A375 (cell line): ENCODE measurements around the gene ADAP2. TPM values are rescaled to one million over a fixed set of nuclear protein-coding genes. Genes with fewer than 3 reads are reported as not detected.

ENCODE experiments used
- small RNA-seq: library from RNA; depleted of rRNA; stranded (forward); fragments of <200 nt; gene quantifications from one replicate; pipeline ENCODE3, GENCODE V24; 2014
- total RNA-seq: library from RNA; depleted of rRNA; stranded (reverse); fragments of >200 nt; shearing (Covaris generic); gene quantifications from 2 replicates; pipeline ENCODE4 v1.2.3, GENCODE V29; 2014; rRNA removed

ADAP2 gene, protein sequence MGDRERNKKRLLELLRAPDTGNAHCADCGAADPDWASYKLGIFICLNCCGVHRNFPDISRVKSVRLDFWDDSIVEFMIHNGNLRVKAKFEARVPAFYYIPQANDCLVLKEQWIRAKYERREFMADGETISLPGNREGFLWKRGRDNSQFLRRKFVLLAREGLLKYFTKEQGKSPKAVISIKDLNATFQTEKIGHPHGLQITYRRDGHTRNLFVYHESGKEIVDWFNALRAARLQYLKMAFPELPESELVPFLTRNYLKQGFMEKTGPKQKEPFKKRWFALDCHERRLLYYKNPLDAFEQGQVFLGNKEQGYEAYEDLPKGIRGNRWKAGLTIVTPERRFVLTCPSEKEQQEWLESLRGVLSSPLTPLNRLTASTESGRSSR
- total RNA-seq: 0.80 TPM in 1 of 2 replicates, not detected in the other

DNA sequence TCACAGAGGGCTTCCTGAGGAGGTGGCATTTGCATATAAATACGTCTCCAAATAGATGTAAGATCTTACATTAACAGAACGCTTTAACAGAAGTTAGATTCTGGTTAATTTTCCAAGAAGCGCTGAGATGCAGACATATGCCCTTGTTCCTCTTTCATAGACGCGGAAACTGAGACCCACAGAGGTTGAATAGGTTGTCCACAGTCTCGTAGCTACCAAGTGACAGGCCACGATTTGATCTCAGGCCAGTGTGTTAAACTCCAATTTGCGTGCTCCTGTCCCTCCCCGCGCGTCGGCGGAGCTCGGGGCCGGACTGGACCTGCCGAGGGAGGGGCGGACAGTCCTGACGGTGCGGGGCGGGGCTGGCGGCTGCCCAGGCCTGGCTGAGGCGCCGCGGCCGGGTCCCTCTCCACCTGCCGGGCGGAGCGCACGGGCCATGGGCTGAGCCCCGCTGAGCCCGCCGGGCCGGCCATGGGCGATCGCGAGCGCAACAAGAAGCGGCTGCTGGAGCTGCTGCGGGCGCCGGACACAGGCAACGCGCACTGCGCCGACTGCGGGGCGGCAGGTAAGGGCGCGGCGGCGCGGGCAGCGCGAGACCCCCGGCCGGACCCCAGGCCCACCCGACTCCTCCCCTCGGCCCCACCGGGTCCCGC is at the start of gene ADAP2:
Gene ADAP2 (plus strand): TSS at position 402 of the 653 bp plus-strand sequence. CDS start 70 bp downstream, at position 472.

DNA sequence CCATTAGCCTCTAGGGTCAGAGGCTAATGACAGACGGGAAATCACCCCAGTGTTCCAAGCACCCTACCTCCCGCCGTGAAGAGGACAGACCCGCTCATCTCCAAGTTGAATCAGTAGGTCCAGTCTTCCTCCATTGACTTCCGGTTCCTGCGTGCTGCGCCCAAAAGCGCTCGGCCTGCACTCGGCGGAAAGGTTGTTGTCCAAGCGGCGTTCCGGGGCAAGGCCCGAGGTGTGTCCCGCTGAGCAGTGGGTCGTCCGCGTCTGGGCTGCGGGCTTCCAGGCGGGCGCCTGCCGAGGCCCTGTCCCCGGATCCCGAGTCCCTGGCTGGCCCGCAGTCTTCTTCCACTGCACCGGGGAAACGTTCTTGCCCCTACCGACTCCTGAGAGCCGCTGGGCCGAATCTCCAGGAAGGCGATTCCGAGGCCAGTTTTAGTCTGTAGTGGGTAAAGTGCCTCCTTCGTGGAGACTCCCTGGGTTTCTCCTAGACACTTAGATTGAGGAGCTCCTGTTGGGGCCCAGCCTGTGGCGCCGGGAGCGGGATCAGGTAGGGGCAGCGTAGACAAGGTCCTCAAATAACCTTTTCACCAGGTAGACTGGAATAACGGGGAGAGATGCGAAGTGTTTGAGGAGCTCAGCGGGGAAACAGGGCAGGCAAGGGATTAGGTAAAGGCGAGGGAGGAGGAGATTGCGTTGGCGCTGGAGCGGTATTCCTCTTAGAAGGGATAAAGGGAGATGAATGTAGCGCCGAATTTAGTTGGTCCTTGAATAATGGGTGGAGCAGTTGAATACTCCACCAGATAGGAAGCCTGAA is 15.4 kb upstream of the ADAP2 start, which contains the start of gene TEFM:
Gene TEFM (minus strand): TSS at position 138 of the 811 bp plus-strand sequence. CDS start 40 bp downstream, at position 98.

DNA sequence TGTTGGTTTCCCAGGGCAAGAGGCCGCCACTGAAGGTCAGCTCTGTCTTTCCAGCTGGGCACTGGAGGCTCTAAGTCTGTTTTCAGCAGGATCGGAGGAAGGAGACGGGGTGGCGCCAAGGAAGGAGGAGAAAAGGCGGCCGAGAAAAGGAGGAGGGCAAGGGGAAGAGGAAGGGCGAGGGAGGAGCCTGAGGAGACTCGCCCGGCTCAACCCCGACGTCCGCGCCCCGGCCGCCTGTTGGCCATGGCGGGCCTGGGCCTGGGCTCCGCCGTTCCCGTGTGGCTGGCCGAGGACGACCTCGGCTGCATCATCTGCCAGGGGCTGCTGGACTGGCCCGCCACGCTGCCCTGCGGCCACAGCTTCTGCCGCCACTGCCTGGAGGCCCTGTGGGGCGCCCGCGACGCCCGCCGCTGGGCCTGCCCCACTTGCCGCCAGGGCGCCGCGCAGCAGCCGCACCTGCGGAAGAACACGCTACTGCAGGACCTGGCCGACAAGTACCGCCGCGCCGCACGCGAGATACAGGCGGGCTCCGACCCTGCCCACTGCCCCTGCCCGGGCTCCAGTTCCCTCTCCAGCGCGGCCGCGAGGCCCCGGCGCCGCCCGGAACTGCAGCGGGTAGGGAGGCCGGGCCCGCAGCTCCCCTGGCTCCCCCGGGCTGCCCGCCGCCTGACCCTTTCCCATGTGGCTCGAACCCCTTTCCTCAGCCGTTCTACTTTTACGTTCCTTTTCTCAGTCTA is 49.3 kb downstream of the ADAP2 start, which contains the start of gene RNF135:
Gene RNF135 (plus strand): TSS at position 209 of the 737 bp plus-strand sequence. CDS start 35 bp downstream, at position 244.

Small RNA genes lying within 50 kb of the gene (small RNA-seq; reads per million reads assigned to genes)
- gene AC138207.3 (not detected), gene RN7SL138P (not detected)

Other genes with a start within 250 kb of the ADAP2 start
- gene CRLF3, start 97.3 kb upstream of the ADAP2 start, total RNA-seq: 16.2 and 17.9 TPM in 2 replicates
- gene ATAD5, start 90.0 kb upstream of the ADAP2 start, total RNA-seq: 6.9 and 8.6 TPM in 2 replicates
- gene TEFM, start 15.7 kb upstream of the ADAP2 start, total RNA-seq: 13.6 and 18.4 TPM in 2 replicates
- 15.0 and 16.4 TPM in 2 replicates for gene RNF135, start 49.1 kb downstream of the ADAP2 start, total RNA-seq
- gene NF1, start 173.0 kb downstream of the ADAP2 start, total RNA-seq: 20.8 and 24.8 TPM in 2 replicates